GM10248 (cell line): ENCODE results near the gene KIF13A.

Source experiments
- CTCF ChIA-PET: fragments of 300-600 bp; sonication (Branson Sonifier 250); formaldehyde crosslinking; extraction: SDS; loops from one replicate; lab custom pipeline; 2021; ENCODE audit warnings: antibody characterized with exemption; lab: Yijun Ruan, JAX
- POLR2A ChIA-PET: fragments of 350-650 bp; sonication (Branson Sonifier 250); formaldehyde crosslinking; extraction: SDS; loops from one replicate; lab custom pipeline; 2020; ENCODE audit warnings: antibody characterized with exemption; lab: Yijun Ruan, JAX
- DNase-seq: peaks from one replicate; pipeline ENCODE4 v3.0.0; 2012; ENCODE audit errors: extremely low spot score
- TF ChIP-seq, protein P1 (sequence below): IDR thresholded peaks from 2 replicates; pipeline ENCODE4 v1.5.1; 2012; ENCODE audit warnings: mild to moderate bottlenecking, low read depth; ENCODE audit errors: extremely low read depth, missing control alignments, control extremely low read depth

Gene KIF13A

GRCh38 chr6:17928514-17929430, 58.7 kb downstream of the KIF13A start:
- POLR2A ChIA-PET, result no interaction called here
- TF ChIP-seq, protein P1, sequence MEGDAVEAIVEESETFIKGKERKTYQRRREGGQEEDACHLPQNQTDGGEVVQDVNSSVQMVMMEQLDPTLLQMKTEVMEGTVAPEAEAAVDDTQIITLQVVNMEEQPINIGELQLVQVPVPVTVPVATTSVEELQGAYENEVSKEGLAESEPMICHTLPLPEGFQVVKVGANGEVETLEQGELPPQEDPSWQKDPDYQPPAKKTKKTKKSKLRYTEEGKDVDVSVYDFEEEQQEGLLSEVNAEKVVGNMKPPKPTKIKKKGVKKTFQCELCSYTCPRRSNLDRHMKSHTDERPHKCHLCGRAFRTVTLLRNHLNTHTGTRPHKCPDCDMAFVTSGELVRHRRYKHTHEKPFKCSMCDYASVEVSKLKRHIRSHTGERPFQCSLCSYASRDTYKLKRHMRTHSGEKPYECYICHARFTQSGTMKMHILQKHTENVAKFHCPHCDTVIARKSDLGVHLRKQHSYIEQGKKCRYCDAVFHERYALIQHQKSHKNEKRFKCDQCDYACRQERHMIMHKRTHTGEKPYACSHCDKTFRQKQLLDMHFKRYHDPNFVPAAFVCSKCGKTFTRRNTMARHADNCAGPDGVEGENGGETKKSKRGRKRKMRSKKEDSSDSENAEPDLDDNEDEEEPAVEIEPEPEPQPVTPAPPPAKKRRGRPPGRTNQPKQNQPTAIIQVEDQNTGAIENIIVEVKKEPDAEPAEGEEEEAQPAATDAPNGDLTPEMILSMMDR, result no peak
- CTCF ChIA-PET, result interaction anchor here (0.8 to 1.1 kb wide), 2 partner anchors 9 to 125 kb away, joined by 3 read pairs; no protein-coding TSS in a partner anchor
- DNase-seq, result no peak

- ChIA-PET POLR2A (no interaction called here), CTCF (no interaction called here)
- TF ChIP-seq, protein P1, result no peak
- no peak for DNase-seq
Observed at GRCh38 chr6:17927705-17928104, 59.7 kb downstream of the KIF13A start.

DNA sequence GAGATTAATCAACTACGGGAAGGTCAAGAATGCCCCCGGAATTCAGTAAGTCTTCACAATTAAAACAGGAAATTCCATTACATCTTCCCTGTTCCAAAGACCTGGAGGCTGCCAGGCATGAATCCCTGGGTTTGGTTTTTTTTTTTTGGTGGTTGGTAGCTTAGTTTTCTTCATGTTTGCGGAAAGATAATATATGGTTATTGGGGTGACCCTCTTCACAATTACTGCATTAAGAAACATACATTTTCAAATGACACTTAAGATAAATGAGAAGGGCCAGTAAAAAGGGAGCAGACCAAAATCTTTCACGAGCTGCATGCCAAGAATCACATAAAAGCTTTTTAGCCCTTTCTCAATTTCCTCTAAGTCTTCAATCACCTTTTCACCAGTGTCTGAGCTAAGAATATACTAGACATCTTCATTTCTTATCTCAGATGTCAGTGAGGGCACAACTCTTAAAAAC, 64.0 kb downstream of the KIF13A start:
- TF ChIP-seq, protein P1, result no peak
- CTCF ChIA-PET, result interaction anchor here (1.1 to 1.5 kb wide), 4 partner anchors 8 to 18 kb away, joined by 3 to 5 read pairs (median 4); no protein-coding TSS in a partner anchor
- POLR2A ChIA-PET, result no interaction called here
- no peak for DNase-seq

- ChIA-PET POLR2A (no interaction called here), CTCF (interaction anchor here (1.4 kb wide), 1 partner anchor 8 kb away, joined by 5 read pairs; no protein-coding TSS in a partner anchor)
- DNase-seq, result no peak
- TF ChIP-seq, protein P1, result no peak
Observed at GRCh38 chr6:17921454-17921853, 66.0 kb downstream of the KIF13A start.

GRCh38 chr6:17919496-17919895, 67.9 kb downstream of the KIF13A start:
- TF ChIP-seq, protein P1, result no peak
- no peak for DNase-seq
- CTCF ChIA-PET, result interaction anchor here (1.0 kb wide), 1 partner anchor 10 kb away, joined by 3 read pairs; no protein-coding TSS in a partner anchor
- POLR2A ChIA-PET, result no interaction called here

- DNase-seq, result no peak
- TF ChIP-seq, protein P1, result no peak
- ChIA-PET POLR2A (no interaction called here), CTCF (interaction anchor here (1.2 to 1.6 kb wide), 2 partner anchors 8 to 17 kb away, joined by 3 to 4 read pairs; no protein-coding TSS in a partner anchor)
Observed at GRCh38 chr6:17917837-17918763, 69.3 kb downstream of the KIF13A start.
